Measurements from ENCODE around the gene PMFBP1. TPM values are rescaled to one million over a fixed set of nuclear protein-coding genes. Genes with fewer than 3 reads are reported as not detected.

The PMFBP1 gene
- total and polyA plus RNA-seq, 2 experiments from 2014 or later: 2.6 to 3.3 TPM

- Mint-ChIP-seq H3K4me1 (no peaks in the 10 kb centered on the region; the same call in 2 of the 3 replicates), H3K36me3 (ENCODE audit: low read depth) (no peaks in the 10 kb centered on the region; the same call in 2 of the 3 replicates), H3K4me3 (no peak overlapping the region), H3K27ac (no peak overlapping the region), H3K9me3 (peaks cover 8% of the 10 kb centered on the region), H3K27me3 (ENCODE audit: insufficient read depth, low read depth, poor library complexity) (no peaks in the 10 kb centered on the region)
- Histone ChIP-seq H3F3A (replicated peaks; ENCODE audit: low read depth) (no peaks in the 10 kb centered on the region), H3K27ac (ENCODE audit: low read depth) (no peak overlapping the region), H4K20me1 (replicated peaks; ENCODE audit: insufficient read depth) (no peaks in the 10 kb centered on the region), H3K4me2 (no peak overlapping the region), H3K4me1 (ENCODE audit: insufficient read depth) (no peaks in the 10 kb centered on the region), H3K36me3 (ENCODE audit: insufficient read depth) (no peaks in the 10 kb centered on the region), H3K4me3 (no peak overlapping the region), H3K27me3 (ENCODE audit: insufficient read depth) (no peaks in the 10 kb centered on the region), H3K9me2 (ENCODE audit: insufficient read depth) (no peaks in the 10 kb centered on the region), H2AFZ (no peak overlapping the region), H3K79me2 (replicated peaks; ENCODE audit: insufficient read depth) (no peaks in the 10 kb centered on the region)
- ATAC-seq (no peak), DNase-seq (ENCODE audit: low spot score) (no peak)
- TF ChIP-seq CREB1 (CRISPR knock-in tag; IDR thresholded peaks at IDR 0.05; ENCODE audit: low read depth): no peak
- TF ChIP-seq, protein P1, sequence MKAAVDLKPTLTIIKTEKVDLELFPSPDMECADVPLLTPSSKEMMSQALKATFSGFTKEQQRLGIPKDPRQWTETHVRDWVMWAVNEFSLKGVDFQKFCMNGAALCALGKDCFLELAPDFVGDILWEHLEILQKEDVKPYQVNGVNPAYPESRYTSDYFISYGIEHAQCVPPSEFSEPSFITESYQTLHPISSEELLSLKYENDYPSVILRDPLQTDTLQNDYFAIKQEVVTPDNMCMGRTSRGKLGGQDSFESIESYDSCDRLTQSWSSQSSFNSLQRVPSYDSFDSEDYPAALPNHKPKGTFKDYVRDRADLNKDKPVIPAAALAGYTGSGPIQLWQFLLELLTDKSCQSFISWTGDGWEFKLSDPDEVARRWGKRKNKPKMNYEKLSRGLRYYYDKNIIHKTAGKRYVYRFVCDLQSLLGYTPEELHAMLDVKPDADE (IDR thresholded peaks at IDR 0.05): no peak
- TF ChIP-seq EZH2phosphoT487 (IDR thresholded peaks at IDR 0.05; ENCODE audit: unreplicated experiment): no peak
- TF ChIP-seq, protein P2, sequence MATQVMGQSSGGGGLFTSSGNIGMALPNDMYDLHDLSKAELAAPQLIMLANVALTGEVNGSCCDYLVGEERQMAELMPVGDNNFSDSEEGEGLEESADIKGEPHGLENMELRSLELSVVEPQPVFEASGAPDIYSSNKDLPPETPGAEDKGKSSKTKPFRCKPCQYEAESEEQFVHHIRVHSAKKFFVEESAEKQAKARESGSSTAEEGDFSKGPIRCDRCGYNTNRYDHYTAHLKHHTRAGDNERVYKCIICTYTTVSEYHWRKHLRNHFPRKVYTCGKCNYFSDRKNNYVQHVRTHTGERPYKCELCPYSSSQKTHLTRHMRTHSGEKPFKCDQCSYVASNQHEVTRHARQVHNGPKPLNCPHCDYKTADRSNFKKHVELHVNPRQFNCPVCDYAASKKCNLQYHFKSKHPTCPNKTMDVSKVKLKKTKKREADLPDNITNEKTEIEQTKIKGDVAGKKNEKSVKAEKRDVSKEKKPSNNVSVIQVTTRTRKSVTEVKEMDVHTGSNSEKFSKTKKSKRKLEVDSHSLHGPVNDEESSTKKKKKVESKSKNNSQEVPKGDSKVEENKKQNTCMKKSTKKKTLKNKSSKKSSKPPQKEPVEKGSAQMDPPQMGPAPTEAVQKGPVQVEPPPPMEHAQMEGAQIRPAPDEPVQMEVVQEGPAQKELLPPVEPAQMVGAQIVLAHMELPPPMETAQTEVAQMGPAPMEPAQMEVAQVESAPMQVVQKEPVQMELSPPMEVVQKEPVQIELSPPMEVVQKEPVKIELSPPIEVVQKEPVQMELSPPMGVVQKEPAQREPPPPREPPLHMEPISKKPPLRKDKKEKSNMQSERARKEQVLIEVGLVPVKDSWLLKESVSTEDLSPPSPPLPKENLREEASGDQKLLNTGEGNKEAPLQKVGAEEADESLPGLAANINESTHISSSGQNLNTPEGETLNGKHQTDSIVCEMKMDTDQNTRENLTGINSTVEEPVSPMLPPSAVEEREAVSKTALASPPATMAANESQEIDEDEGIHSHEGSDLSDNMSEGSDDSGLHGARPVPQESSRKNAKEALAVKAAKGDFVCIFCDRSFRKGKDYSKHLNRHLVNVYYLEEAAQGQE (IDR thresholded peaks at IDR 0.05; ENCODE audit: unreplicated experiment): no peak
- TF ChIP-seq JUNB (IDR thresholded peaks at IDR 0.05; ENCODE audit: unreplicated experiment): no peak
- TF ChIP-seq, protein P3, sequence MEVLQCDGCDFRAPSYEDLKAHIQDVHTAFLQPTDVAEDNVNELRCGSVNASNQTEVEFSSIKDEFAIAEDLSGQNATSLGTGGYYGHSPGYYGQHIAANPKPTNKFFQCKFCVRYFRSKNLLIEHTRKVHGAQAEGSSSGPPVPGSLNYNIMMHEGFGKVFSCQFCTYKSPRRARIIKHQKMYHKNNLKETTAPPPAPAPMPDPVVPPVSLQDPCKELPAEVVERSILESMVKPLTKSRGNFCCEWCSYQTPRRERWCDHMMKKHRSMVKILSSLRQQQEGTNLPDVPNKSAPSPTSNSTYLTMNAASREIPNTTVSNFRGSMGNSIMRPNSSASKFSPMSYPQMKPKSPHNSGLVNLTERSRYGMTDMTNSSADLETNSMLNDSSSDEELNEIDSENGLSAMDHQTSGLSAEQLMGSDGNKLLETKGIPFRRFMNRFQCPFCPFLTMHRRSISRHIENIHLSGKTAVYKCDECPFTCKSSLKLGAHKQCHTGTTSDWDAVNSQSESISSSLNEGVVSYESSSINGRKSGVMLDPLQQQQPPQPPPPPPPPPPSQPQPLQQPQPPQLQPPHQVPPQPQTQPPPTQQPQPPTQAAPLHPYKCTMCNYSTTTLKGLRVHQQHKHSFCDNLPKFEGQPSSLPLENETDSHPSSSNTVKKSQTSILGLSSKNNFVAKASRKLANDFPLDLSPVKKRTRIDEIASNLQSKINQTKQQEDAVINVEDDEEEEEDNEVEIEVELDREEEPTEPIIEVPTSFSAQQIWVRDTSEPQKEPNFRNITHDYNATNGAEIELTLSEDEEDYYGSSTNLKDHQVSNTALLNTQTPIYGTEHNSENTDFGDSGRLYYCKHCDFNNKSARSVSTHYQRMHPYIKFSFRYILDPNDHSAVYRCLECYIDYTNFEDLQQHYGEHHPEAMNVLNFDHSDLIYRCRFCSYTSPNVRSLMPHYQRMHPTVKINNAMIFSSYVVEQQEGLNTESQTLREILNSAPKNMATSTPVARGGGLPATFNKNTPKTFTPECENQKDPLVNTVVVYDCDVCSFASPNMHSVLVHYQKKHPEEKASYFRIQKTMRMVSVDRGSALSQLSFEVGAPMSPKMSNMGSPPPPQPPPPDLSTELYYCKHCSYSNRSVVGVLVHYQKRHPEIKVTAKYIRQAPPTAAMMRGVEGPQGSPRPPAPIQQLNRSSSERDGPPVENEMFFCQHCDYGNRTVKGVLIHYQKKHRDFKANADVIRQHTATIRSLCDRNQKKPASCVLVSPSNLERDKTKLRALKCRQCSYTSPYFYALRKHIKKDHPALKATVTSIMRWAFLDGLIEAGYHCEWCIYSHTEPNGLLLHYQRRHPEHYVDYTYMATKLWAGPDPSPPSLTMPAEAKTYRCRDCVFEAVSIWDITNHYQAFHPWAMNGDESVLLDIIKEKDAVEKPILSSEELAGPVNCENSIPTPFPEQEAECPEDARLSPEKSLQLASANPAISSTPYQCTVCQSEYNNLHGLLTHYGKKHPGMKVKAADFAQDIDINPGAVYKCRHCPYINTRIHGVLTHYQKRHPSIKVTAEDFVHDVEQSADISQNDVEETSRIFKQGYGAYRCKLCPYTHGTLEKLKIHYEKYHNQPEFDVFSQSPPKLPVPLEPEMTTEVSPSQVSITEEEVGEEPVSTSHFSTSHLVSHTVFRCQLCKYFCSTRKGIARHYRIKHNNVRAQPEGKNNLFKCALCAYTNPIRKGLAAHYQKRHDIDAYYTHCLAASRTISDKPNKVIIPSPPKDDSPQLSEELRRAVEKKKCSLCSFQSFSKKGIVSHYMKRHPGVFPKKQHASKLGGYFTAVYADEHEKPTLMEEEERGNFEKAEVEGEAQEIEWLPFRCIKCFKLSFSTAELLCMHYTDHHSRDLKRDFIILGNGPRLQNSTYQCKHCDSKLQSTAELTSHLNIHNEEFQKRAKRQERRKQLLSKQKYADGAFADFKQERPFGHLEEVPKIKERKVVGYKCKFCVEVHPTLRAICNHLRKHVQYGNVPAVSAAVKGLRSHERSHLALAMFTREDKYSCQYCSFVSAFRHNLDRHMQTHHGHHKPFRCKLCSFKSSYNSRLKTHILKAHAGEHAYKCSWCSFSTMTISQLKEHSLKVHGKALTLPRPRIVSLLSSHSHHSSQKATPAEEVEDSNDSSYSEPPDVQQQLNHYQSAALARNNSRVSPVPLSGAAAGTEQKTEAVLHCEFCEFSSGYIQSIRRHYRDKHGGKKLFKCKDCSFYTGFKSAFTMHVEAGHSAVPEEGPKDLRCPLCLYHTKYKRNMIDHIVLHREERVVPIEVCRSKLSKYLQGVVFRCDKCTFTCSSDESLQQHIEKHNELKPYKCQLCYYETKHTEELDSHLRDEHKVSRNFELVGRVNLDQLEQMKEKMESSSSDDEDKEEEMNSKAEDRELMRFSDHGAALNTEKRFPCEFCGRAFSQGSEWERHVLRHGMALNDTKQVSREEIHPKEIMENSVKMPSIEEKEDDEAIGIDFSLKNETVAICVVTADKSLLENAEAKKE (CRISPR knock-in tag; IDR thresholded peaks at IDR 0.05): no peak
- no peak for TF ChIP-seq ZNF331 (CRISPR knock-in tag; IDR thresholded peaks at IDR 0.05; ENCODE audit: low read depth)
- no peak for TF ChIP-seq POLR2AphosphoS5 (IDR thresholded peaks at IDR 0.05; ENCODE audit: low read depth)
- no peak for TF ChIP-seq ZNF114 (CRISPR knock-in tag; IDR thresholded peaks at IDR 0.05)
- TF ChIP-seq NANOG (IDR thresholded peaks at IDR 0.05; ENCODE audit: borderline replicate concordance): no peak
- TF ChIP-seq EZH2 (IDR thresholded peaks at IDR 0.05; ENCODE audit: low read depth, unreplicated experiment): no peak
- TF ChIP-seq, protein P4, sequence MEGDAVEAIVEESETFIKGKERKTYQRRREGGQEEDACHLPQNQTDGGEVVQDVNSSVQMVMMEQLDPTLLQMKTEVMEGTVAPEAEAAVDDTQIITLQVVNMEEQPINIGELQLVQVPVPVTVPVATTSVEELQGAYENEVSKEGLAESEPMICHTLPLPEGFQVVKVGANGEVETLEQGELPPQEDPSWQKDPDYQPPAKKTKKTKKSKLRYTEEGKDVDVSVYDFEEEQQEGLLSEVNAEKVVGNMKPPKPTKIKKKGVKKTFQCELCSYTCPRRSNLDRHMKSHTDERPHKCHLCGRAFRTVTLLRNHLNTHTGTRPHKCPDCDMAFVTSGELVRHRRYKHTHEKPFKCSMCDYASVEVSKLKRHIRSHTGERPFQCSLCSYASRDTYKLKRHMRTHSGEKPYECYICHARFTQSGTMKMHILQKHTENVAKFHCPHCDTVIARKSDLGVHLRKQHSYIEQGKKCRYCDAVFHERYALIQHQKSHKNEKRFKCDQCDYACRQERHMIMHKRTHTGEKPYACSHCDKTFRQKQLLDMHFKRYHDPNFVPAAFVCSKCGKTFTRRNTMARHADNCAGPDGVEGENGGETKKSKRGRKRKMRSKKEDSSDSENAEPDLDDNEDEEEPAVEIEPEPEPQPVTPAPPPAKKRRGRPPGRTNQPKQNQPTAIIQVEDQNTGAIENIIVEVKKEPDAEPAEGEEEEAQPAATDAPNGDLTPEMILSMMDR (conservative IDR thresholded peaks at IDR 0.05; ENCODE audit: low read depth in 2 of 2): no peak
- TF ChIP-seq STAT1 (IDR thresholded peaks at IDR 0.05; ENCODE audit: unreplicated experiment): no peak
Measured at GRCh38 chr16:72216767-72217166, 44.8 kb upstream of the PMFBP1 start.
